ENCODE results near the gene GPRC5D.

The GPRC5D gene

DNA sequence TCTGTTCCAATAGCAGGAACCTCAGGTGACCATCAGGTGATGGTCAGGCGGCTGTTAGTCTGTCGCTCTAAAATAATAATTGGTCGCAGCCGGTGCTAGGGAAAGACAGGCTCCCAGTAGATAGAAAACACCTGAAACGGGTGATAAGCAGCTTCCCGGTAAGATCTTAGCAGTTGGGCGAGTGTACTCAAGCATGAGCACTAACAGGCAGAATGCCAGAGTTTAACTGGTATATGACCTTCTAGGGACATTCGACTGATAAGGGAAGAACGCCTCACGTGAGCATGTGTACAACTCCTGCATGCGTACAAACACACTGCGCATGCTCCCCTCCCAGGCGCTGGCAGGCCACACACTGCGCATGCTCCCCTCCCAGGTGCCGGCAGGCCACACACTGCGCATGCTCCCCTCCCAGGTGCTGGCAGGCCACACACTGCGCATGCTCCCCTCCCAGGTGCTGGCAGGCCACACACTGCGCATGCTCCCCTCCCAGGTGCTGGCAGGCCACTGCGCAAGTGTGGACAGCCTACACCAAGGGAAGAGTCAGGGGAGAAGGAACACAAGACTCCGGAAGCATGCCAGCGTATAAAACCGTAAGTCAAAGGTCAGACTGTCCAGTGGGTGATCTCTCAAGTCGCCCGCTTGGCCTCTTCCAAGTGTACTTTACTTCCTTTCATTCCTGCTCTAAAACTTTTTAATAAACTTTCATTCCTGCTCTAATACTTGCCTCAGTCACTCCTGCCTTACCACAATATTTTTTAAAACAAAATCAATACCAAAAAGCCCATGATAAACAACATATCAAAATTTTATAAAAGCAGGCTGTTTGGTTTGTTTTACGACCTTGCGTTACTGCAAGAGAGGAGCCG, 24.5 kb downstream of the GPRC5D start:
- peak overlapping the region; percentile 31 for H3K9ac ChIP-seq
- TF ChIP-seq, protein P1, sequence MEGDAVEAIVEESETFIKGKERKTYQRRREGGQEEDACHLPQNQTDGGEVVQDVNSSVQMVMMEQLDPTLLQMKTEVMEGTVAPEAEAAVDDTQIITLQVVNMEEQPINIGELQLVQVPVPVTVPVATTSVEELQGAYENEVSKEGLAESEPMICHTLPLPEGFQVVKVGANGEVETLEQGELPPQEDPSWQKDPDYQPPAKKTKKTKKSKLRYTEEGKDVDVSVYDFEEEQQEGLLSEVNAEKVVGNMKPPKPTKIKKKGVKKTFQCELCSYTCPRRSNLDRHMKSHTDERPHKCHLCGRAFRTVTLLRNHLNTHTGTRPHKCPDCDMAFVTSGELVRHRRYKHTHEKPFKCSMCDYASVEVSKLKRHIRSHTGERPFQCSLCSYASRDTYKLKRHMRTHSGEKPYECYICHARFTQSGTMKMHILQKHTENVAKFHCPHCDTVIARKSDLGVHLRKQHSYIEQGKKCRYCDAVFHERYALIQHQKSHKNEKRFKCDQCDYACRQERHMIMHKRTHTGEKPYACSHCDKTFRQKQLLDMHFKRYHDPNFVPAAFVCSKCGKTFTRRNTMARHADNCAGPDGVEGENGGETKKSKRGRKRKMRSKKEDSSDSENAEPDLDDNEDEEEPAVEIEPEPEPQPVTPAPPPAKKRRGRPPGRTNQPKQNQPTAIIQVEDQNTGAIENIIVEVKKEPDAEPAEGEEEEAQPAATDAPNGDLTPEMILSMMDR (IDR thresholded peaks at IDR 0.05), result no peak
- peak overlapping the region; percentile 83 for H3K4me3 ChIP-seq (ENCODE audit: low read depth, low read length)
- H3K4me1 ChIP-seq, result peaks cover 3% of the 10 kb centered on the region
- H3K79me2 ChIP-seq, result no peaks in the 10 kb centered on the region
- H3K4me2 ChIP-seq (ENCODE audit: low read length), result peak overlapping the region; percentile 88
- no peaks in the 10 kb centered on the region for H3K36me3 ChIP-seq (ENCODE audit: control insufficient read depth, insufficient read depth, low read length)
- peak overlapping the region; percentile 92 for H2AFZ ChIP-seq
- no peaks in the 10 kb centered on the region for H3K9me3 ChIP-seq (ENCODE audit: control insufficient read depth, low read length)
- H3K27ac ChIP-seq, result peak overlapping the region; percentile 77
- no peaks in the 10 kb centered on the region for H3K27me3 ChIP-seq (ENCODE audit: control insufficient read depth, insufficient read depth, low read length)

DNA sequence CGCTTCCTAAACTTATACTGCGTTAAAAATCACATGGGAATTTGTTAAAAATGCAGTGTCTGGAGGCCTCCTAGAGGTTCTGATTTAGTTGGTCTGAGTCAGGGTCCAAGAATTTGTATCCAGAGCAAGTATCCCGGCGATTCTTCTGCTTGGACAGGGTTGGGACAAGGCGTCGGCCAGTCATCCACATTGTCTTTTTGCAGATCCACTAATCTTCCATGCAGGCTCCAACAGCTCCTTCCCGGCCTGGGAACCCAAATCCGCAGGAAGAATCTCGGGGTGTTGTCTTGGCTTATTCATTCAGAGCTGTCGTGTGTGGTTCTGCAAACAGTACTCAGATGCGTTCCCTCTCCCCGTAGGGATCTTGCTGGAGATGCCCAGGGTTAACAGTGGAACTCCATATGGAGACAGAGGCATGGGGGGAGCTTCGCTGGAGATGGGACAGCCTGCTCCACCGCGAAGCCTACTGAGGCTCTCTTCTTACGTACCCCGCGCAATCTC, 25.3 kb downstream of the GPRC5D start:
- no peak overlapping the region for H3K9ac ChIP-seq
- H2AFZ ChIP-seq, result peak overlapping the region; percentile 92
- peak overlapping the region; percentile 71 for H3K4me2 ChIP-seq (ENCODE audit: low read length)
- TF ChIP-seq, protein P1 (IDR thresholded peaks at IDR 0.05), result no peak
- no peaks in the 10 kb centered on the region for H3K36me3 ChIP-seq (ENCODE audit: control insufficient read depth, insufficient read depth, low read length)
- peaks cover 3% of the 10 kb centered on the region for H3K4me1 ChIP-seq
- H3K27me3 ChIP-seq (ENCODE audit: control insufficient read depth, insufficient read depth, low read length), result no peaks in the 10 kb centered on the region
- no peaks in the 10 kb centered on the region for H3K9me3 ChIP-seq (ENCODE audit: control insufficient read depth, low read length)
- H3K4me3 ChIP-seq (ENCODE audit: low read depth, low read length), result peak overlapping the region; percentile 83
- H3K79me2 ChIP-seq, result no peaks in the 10 kb centered on the region
- H3K27ac ChIP-seq, result peak overlapping the region; percentile 77

DNA sequence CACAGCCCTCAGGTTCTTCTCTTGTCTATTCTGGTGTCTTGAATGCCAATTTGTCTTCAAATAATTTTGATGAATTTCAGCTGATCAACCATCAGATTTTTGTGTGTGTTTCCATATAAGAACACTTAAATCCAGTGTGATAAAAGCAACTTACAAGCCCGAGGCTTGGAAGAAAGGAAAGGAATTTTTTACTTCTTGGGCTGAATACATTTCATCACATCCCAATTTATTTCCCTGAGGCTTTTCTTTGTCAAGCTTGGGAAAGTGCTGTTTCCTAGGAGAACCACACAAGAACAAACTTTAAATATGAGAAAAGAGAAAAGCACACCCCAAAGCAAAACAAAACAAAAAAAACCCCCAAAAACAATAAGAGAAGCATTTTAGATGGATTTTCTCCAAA, 26.6 kb downstream of the GPRC5D start:
- Histone ChIP-seq H3K4me1 (peaks cover 3% of the 10 kb centered on the region), H3K27ac (no peak overlapping the region), H3K36me3 (ENCODE audit: control insufficient read depth, insufficient read depth, low read length) (no peaks in the 10 kb centered on the region), H3K27me3 (ENCODE audit: control insufficient read depth, insufficient read depth, low read length) (no peaks in the 10 kb centered on the region), H3K4me2 (ENCODE audit: low read length) (no peak overlapping the region), H3K4me3 (ENCODE audit: low read depth, low read length) (no peak overlapping the region), H2AFZ (no peak overlapping the region), H3K9me3 (ENCODE audit: control insufficient read depth, low read length) (no peaks in the 10 kb centered on the region), H3K79me2 (no peaks in the 10 kb centered on the region), H3K9ac (no peak overlapping the region)
- TF ChIP-seq, protein P1 (IDR thresholded peaks at IDR 0.05), result no peak

DNA sequence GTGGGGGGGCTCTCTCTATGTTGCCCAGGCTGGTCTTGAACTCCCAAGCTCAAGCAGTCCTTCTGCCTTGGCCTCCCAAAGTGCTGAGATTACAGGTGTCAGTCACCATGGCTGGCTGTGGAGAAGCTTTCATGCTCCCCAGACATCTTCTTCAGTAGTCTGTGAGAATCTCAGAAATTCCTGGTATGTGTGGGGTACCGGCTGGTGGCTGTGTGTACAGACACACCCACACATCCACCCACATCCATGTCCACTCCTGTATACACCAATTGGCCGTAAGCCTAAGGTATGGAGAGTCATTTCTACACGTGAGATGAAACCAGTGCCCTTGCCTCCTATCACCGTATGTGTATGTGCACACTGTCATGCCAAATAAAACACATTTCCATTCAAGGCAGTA, 27.8 kb downstream of the GPRC5D start:
- H3K9me3 ChIP-seq (ENCODE audit: control insufficient read depth, low read length), result no peaks in the 10 kb centered on the region
- no peaks in the 10 kb centered on the region for H3K27me3 ChIP-seq (ENCODE audit: control insufficient read depth, insufficient read depth, low read length)
- no peak overlapping the region for H2AFZ ChIP-seq
- H3K4me1 ChIP-seq, result peaks cover 3% of the 10 kb centered on the region
- no peaks in the 10 kb centered on the region for H3K79me2 ChIP-seq
- TF ChIP-seq, protein P1 (IDR thresholded peaks at IDR 0.05), result no peak
- no peak overlapping the region for H3K4me3 ChIP-seq (ENCODE audit: low read depth, low read length)
- no peaks in the 10 kb centered on the region for H3K36me3 ChIP-seq (ENCODE audit: control insufficient read depth, insufficient read depth, low read length)
- no peak overlapping the region for H3K9ac ChIP-seq
- H3K27ac ChIP-seq, result no peak overlapping the region
- H3K4me2 ChIP-seq (ENCODE audit: low read length), result no peak overlapping the region

All from parathyroid adenoma (tissue), 2 donors.